Measurements from ENCODE around the gene PRCP.
"Not testable (repeated sequence)": the region's sequence is repeated elsewhere in the genome, so short reads cannot be mapped to it uniquely, and the experiment has no call there.

PRCP gene

DNA sequence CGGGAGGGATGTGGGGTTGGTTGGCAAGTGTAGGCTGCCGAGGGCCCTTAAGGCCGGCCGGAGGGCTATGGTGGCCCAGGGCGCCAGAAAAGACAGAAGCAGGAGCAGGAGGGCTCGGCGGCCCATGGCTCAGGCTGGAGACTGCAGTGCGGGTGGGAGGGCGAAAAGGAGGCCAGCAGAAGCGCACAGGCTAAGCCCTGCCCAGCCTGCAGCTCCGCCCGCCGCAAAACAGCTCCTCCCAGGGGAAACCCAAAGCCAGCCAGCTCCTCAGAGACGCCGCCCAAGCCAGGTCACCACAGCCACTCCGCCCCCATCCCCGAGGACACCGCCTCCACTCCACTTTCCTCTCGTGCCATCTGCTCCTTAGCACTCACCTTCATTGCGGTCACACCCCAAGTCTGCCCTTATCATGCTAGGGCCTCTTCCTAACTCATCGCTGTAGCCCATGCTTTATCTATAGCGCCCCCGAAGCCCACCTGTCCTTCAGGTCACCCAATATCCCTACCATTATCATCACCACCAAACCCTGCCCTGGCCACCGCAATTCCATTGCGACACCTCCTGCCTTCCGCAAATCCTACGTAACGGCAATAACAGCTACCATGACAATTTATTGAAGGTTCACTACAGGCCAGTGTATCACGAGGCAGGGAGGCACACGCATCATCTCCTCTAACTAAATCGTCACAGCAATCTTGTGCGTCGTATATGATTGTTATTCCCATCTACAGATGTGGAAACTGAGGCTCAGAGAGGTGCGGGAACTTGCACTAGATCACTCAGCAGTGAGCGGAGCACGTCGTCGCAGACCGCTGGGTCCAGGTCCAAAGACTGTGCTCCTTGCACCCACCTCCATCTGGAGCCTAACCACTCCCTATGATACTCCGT, at the start of gene PRCP:
TSS of gene PRCP (minus strand) at position 154 of the 888 bp plus-strand sequence. CDS start at position 126, 28 bp downstream.
- ATAC-seq, result peak; percentile 84
- Mint-ChIP-seq H3K4me1 (peaks cover 66% of the 10 kb centered on the region), H3K4me3 (peak within 1 kb of the TSS; percentile 93 to 99), H3K27me3 (no peaks in the 10 kb centered on the region), H3K9me3 (no peaks in the 10 kb centered on the region), H3K27ac (peak within 1 kb of the TSS; percentile 99 to 100)
- peak; percentile 93 to 95 for DNase-seq

DNA sequence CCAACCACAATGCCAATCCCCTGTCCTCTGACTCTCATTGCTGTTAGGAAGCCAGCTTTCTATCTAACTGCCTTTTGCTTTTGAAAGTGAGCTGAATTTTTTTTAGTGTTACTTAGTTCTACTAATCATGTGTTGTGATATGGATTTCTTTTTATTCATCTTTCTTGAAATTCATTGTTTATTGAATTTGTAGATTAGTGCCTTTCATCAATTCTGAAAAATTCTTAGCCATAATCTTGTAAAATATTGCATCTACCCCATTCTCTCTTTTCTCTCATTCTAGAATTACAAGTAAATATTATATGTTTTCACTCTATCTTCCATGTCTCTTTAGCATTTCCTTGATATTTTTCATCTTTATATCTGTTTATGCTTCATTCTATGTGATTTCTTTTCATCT, 49.1 kb upstream of the PRCP start:
- Mint-ChIP-seq H3K4me3 (no peak overlapping the region), H3K9me3 (peaks cover 32 to 54% of the 10 kb centered on the region in 2 donors), H3K27ac (no peak overlapping the region), H3K4me1 (peaks cover 22% of the 10 kb centered on the region), H3K27me3 (no peaks in the 10 kb centered on the region)
- no peak for ATAC-seq
- no peak for DNase-seq

DNA sequence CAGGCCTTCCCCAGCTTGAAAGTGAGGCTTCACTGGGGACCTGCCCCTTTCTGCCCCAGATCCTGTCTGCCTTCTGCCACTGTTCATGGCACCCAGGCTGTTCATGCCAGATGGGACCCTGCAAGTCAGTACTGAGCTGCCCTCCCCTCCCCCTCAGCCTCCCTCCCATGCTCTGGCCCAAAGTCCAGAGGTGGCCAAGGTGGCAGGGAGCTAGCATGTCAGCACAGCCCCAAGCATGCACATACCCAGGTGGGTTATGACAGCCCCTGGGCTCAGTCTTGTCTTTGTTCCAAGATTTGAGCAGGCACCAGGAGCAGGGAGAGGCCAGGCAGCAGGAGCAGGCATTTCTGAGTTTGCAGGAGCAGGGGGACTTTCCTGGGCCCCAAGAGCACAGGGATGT, 45.5 kb upstream of the PRCP start:
- DNase-seq (no peak), ATAC-seq (no peak)
- peaks cover 24 to 59% of the 10 kb centered on the region in 2 donors for H3K9me3 Mint-ChIP-seq
- H3K4me1 Mint-ChIP-seq, result peaks cover 32% of the 10 kb centered on the region
- no peaks in the 10 kb centered on the region for H3K27me3 Mint-ChIP-seq
- H3K4me3 Mint-ChIP-seq, result no peak overlapping the region
- H3K27ac Mint-ChIP-seq, result no peak overlapping the region

DNA sequence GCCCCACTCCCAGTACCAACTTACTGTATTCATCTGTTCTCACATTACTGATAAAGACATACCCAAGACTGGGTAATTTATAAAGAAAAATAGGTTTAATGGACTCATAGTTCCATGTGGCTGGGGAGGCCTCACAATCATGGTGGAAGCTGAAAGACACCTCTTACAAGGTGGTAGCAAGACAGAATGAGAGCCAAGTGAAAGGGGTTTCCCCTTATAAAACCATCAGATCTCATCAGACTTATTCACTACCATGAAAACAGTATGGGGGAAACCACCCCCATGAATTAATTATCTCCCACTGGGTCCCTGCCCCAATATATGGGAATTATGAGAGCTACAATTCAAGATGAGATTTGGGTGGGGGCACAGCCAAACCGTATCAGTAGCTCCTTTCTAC, 44.8 kb upstream of the PRCP start:
- H3K9me3 Mint-ChIP-seq, result peaks cover 29 to 63% of the 10 kb centered on the region in 2 donors
- DNase-seq, ATAC-seq, H3K27me3 Mint-ChIP-seq, H3K4me3 Mint-ChIP-seq: not testable (repeated sequence)
- H3K27ac Mint-ChIP-seq, result peak overlapping the region; percentile 8 to 29
- peaks cover 38% of the 10 kb centered on the region for H3K4me1 Mint-ChIP-seq

DNA sequence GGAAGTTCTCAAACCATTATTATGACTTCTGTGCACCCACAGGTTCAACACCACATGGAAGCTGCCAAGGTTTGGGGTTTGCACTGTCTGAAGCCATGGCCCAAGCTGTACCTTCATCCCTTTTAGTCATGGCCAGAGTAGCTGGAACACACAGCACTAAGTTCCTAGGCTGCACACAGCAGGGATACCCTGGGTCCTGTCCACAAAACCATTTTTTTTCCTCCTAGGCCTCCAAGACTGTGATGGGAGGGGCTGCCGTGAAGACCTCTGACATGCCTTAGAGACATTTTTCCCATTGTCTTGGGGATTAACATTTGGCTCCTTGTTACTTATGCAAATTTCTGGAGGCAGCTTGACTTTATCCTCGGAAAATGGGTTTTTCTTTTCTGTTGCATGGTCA, 44.0 kb upstream of the PRCP start:
- DNase-seq (no peak), ATAC-seq (no peak)
- Mint-ChIP-seq H3K4me3 (no peak overlapping the region), H3K4me1 (peaks cover 40% of the 10 kb centered on the region), H3K9me3 (peaks cover 30 to 65% of the 10 kb centered on the region in 2 donors), H3K27ac (no peak overlapping the region), H3K27me3 (no peaks in the 10 kb centered on the region)

DNA sequence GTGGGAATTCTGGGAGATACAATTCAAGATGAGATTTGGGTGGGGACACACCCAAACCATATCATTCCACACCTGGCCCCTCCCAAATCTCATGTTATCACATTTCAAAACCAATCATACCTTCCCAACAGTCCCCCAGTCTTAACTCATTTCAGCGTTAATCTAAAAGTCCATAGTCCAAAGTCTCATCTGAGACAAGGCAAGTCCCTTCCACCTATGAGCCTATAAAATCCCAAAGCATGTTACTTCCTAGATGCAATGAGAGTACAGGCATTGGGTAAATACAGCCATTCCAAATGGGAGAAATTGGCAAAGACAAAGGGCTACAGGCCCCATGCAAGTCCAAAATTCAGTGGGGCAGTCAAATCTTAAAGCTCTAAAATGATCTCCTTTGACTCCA, 43.2 kb upstream of the PRCP start:
- not testable (repeated sequence) for H3K4me3 Mint-ChIP-seq, DNase-seq, H3K27ac Mint-ChIP-seq, ATAC-seq, H3K27me3 Mint-ChIP-seq
- Mint-ChIP-seq H3K4me1 (peaks cover 40% of the 10 kb centered on the region), H3K9me3 (peaks cover 30 to 72% of the 10 kb centered on the region in 2 donors)

DNA sequence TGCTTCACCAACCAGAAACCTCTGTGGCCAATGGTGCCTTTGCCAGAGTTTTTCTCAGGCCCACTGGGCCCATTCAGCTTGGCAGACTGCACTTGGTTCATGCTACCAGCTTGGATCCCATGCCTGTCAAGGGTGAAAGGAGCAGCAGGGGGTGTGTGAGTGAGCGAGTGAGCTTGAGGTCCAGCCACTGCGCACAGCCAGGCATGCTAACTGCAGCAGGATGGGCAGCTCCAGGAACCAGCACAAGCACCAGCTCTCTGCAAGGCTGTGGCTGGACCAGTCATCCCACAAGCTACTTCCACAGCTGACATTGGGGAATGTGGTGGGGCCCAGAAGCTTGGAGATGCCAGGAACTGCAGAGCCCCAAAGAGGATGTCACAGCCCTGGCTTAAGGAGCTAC, 42.1 kb upstream of the PRCP start:
- Mint-ChIP-seq H3K4me3 (no peak overlapping the region), H3K4me1 (peaks cover 40% of the 10 kb centered on the region), H3K27ac (no peak overlapping the region), H3K9me3 (peaks cover 30 to 73% of the 10 kb centered on the region in 2 donors), H3K27me3 (no peaks in the 10 kb centered on the region)
- no peak for DNase-seq
- no peak for ATAC-seq

DNA sequence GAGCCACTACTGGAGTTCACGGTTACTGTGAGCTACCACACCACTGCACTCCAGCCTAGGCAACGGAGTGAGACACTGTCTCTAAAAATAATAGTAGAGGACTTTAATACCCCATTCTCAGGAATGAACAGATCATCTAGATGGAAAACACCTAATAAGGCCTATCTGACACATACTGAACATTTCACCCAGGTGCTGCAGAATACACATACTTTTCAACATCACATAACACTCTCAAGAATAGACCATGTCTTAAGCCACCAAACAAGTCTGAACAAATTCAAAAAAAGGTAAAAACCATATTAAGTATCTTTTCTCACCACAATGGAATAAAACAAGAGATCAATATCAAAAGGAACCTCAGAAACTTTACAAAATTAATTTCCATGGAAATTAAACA, 39.2 kb upstream of the PRCP start:
- Mint-ChIP-seq H3K4me1 (peaks cover 20% of the 10 kb centered on the region), H3K27me3 (no peaks in the 10 kb centered on the region), H3K9me3 (peaks cover 23 to 60% of the 10 kb centered on the region in 2 donors), H3K4me3 (no peak overlapping the region), H3K27ac (no peak overlapping the region)
- DNase-seq, result no peak
- no peak for ATAC-seq

DNA sequence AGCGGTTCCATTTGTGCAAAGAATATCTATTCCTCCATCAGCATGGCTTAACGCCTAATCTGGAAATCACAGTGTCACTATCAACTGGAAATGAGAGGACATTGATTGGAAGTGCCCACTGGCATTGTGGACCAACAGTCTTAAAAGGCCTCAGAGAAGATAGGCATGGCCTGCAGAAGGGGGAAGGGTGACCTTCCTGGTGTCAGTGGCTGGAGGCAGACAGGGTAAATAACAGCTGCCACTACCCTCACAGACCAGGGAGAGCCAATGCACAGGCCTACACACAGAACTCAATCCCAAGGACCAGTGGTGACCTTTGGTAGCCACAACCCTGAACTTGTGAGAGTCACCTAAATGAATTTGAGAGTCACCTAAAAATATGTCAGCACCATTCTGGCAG, 37.3 kb upstream of the PRCP start:
- H3K4me3 Mint-ChIP-seq, result no peak overlapping the region
- DNase-seq (no peak), ATAC-seq (no peak)
- H3K27me3 Mint-ChIP-seq, result no peaks in the 10 kb centered on the region
- H3K27ac Mint-ChIP-seq, result no peak overlapping the region
- peaks cover 11% of the 10 kb centered on the region for H3K4me1 Mint-ChIP-seq
- H3K9me3 Mint-ChIP-seq, result peaks cover 22 to 41% of the 10 kb centered on the region in 2 donors

DNA sequence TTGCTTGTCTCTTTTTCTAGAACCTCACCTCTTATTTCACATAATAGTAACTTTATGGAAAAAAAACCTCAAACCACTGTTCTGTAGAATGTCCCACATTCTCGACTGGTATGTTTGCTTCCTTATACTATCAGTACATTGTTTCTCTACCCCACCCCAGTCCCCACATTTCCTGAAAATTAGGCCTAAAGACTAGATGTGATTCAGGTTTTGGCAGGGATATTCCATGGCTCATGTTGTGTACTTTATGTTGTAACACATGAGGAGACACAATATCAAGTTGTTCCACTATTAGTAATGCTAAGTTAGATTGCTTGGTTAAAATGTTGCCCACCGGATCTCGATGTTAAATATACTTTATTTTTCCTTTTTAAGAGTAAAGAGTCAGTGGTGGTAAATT, 36.0 kb upstream of the PRCP start:
- Mint-ChIP-seq H3K9me3 (peaks cover 12 to 28% of the 10 kb centered on the region in 2 donors), H3K27ac (no peak overlapping the region), H3K27me3 (no peaks in the 10 kb centered on the region), H3K4me3 (no peak overlapping the region), H3K4me1 (peaks cover 19% of the 10 kb centered on the region)
- ATAC-seq (no peak), DNase-seq (no peak)

DNA sequence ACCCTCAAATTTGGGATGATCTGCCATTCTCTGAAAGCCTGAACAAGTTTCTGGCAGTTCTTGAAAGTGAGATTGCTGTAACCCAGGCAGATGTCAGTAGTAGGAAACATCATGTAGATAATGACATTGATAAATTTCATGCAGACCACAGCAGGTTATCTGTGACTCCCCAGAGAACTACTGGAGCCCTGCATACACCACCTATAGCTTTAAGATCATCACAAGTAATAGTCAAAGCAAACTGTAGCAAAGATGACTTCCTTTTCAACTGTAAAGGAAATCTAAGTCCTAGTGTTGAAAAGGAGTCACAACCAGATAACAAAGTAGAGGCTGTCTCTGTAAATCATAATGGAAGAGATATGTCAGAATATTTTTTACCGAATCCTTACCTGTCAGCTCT, 32.3 kb upstream of the PRCP start:
- DNase-seq, result no peak
- ATAC-seq, result no peak
- peaks cover 20% of the 10 kb centered on the region for H3K4me1 Mint-ChIP-seq
- no peaks in the 10 kb centered on the region for H3K27me3 Mint-ChIP-seq
- no peak overlapping the region for H3K27ac Mint-ChIP-seq
- H3K9me3 Mint-ChIP-seq, result no peaks in the 10 kb centered on the region
- no peak overlapping the region for H3K4me3 Mint-ChIP-seq

DNA sequence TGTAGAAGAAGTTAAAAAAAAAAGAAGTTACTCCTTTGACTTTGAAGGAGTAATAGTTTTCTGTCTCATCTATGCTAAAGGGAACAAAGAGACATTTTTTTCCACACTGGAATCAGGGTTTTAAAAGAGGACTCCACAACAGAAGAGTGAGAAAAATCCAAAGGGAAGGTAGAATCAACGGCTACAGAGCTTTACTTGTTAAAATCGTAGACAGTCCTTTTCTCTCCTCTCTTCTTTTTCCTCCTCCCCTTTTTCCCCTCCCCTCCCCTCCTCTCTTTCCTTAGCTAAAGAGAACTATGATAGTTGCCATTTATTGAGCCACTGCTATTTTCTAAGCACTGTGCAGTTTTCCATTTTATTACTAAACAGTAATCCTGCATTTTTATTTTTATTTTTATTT, 30.5 kb upstream of the PRCP start:
- ATAC-seq (no peak), DNase-seq (no peak)
- H3K4me1 Mint-ChIP-seq, result peaks cover 26% of the 10 kb centered on the region
- H3K27me3 Mint-ChIP-seq, result no peaks in the 10 kb centered on the region
- no peak overlapping the region for H3K27ac Mint-ChIP-seq
- H3K4me3 Mint-ChIP-seq, result no peak overlapping the region
- no peaks in the 10 kb centered on the region for H3K9me3 Mint-ChIP-seq

DNA sequence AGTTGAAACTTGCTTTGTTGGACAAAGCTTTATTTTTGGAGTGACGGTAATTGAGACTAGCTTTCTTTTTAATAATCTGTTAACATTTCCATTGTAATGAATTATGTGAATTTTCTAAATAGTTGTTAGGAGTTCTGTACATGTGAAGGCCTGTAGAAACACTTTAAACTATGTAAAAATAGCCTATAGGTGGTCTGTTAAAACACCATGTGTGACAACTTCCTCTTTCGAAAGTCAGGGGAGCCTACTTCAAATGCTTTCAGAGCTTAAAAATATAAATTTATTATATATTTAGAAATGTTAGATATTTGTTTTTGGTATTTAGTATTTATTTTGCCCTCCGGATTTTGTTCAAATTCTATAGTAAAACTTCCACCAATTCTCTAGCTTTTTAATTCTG, 30.0 kb upstream of the PRCP start:
- H3K4me1 Mint-ChIP-seq, result peaks cover 26% of the 10 kb centered on the region
- H3K9me3 Mint-ChIP-seq, result no peaks in the 10 kb centered on the region
- no peak overlapping the region for H3K4me3 Mint-ChIP-seq
- ATAC-seq, result no peak
- no peak for DNase-seq
- no peak overlapping the region for H3K27ac Mint-ChIP-seq
- no peaks in the 10 kb centered on the region for H3K27me3 Mint-ChIP-seq

DNA sequence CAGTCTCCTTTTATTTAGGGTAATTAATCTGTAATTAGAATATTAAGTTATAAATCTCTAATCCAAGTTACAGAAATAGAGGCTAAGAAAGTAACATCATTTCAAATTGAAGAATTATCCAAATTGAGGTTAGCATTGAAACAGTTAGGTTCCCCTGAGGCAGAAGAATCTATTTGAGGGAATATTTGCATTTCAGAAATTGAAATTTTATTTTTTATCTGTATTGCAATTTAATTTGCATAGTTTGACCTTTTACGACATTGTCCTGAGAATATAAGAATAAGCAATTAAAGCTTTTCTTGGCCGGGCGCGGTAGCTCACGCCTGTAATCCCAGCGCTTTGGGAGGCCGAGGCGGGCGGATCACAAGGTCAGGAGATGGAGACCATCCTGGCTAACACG, 28.9 kb upstream of the PRCP start:
- no peak for ATAC-seq
- H3K4me3 Mint-ChIP-seq, result no peak overlapping the region
- no peaks in the 10 kb centered on the region for H3K27me3 Mint-ChIP-seq

DNA sequence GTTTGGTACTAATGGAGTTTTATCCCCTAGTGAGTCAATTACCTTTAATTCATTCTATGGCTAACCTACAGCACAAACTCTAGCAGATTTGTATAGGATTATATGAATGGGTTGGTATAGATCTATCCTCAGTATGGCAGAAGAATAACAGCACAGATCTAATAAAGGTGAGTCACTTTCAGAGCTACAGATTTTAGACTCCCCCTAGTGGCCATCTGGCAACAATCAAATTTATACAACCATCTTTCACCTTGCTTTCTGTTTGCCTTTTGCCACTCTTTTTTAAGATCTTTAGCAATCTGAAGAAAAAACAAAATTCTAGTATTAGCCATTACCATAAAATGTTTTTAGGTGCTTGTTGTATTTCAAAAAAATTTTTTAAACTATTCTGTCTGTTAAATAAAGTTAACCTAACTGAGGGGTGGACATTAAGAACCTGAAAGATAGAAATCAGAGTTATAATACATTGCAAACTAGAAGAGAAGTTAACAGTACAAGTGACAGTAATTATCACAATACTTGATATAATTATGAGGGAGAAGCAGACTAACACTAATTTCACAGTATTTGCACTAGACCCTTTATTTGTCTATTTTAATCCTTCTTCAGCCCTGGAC, 27.1 kb upstream of the PRCP start:
- Mint-ChIP-seq H3K27me3 (no peaks in the 10 kb centered on the region), H3K27ac (peak overlapping the region in 1 of 2 donors; percentile 2), H3K4me1 (peaks cover 37% of the 10 kb centered on the region), H3K4me3 (peak overlapping the region in 1 of 2 donors; percentile 6), H3K9me3 (no peaks in the 10 kb centered on the region)
- DNase-seq, result peak; percentile 23 to 31
- peak; percentile 95 for ATAC-seq

More for the DNA sequence above, 28.9 kb upstream of the PRCP start:
- H3K4me1 Mint-ChIP-seq, result peaks cover 26% of the 10 kb centered on the region
- DNase-seq, result no peak
- H3K27ac Mint-ChIP-seq, result no peak overlapping the region
- no peaks in the 10 kb centered on the region for H3K9me3 Mint-ChIP-seq

DNA sequence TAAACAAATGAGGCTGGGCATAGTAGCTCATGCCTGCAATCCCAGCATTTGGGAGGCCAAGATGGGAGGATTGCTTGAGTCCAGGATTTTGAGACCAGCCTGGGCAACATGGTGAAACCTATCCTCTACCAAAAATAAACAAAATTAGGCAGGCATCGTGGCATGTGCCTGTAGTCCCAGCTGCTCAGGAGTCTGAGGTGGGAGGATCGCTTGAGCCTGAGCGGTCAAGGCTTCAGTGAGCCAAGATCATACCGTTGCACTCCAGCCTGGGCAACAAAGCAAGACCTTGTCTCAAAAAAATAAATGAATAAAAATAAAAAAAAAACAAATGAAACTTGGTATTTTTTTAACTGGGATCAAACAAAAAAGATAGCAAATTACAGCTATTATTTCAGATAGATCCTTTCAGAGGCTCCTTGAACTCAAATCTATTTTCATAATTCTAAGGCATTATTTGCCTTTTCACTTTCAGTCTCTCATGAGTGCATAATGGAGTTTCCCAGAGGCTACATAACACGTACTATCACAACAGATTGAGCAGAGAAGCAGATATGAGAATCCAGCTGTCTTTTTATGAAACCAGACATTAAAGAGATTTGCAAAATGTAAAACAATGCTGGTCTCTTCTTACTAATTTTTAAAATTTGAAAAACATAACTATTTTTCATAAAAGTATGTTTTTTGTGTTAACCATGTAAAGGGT, 24.4 kb upstream of the PRCP start:
- DNase-seq (no peak), ATAC-seq (no peak)
- H3K9me3 Mint-ChIP-seq, result peaks cover 0 to 6% of the 10 kb centered on the region in 2 donors
- H3K4me1 Mint-ChIP-seq, result peaks cover 48% of the 10 kb centered on the region
- no peak overlapping the region for H3K4me3 Mint-ChIP-seq
- H3K27me3 Mint-ChIP-seq, result no peaks in the 10 kb centered on the region
- H3K27ac Mint-ChIP-seq, result no peak overlapping the region

All from stimulated activated naive CD8-positive, alpha-beta T cell treated with anti-CD3 and anti-CD28 coated beads, Interleukin-15, amount 100 ng/mL, for 72 hours (primary cell).